GM12872 (cell line): Measurements from ENCODE around the gene ZGRF1.

ENCODE experiments used
- TF ChIP-seq, protein P1 (sequence below): IDR thresholded peaks from 3 replicates; pipeline ENCODE4 v1.5.1; 2011; ENCODE audit warnings: low read depth, mild to moderate bottlenecking, low read length, moderate library complexity; ENCODE audit not compliant: insufficient read depth

ZGRF1 gene

DNA sequence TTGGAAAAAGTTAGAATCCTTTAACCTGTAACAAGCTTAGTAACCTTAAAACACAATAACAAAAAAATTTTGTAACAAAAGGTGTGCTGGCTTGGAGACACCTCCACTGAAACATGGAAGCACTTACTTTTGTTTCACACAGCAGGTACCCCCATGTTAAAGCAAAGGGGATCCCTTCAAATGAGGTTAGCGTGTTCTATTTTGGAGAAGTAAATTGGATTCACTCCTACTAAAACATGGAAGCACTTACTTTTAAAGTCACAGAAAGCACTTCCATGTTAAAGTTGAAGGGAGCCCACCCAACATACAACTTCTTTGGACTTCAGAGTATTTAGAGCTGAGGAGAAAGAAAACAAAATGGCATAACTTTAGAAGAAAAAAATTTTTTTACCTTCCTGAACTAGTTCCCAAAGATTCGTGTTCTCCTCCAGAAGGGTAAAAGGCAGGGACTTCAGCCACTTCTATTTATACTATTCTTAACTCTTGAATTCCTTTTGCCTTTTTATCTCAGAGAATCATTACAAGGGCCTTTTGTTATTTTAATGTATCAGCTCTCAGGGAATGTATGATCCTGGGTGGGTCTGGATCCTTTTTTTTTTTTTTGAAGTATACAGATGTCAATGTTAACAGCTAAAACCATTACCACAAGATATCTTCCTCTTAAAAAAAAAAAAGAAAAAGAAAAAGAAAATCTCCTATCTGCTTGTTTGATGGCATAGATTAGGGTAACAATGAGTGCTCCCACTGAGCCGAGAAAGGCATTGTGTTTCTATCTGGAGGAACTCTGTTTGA lies 11.8 kb upstream of the ZGRF1 start:
- TF ChIP-seq, protein P1, sequence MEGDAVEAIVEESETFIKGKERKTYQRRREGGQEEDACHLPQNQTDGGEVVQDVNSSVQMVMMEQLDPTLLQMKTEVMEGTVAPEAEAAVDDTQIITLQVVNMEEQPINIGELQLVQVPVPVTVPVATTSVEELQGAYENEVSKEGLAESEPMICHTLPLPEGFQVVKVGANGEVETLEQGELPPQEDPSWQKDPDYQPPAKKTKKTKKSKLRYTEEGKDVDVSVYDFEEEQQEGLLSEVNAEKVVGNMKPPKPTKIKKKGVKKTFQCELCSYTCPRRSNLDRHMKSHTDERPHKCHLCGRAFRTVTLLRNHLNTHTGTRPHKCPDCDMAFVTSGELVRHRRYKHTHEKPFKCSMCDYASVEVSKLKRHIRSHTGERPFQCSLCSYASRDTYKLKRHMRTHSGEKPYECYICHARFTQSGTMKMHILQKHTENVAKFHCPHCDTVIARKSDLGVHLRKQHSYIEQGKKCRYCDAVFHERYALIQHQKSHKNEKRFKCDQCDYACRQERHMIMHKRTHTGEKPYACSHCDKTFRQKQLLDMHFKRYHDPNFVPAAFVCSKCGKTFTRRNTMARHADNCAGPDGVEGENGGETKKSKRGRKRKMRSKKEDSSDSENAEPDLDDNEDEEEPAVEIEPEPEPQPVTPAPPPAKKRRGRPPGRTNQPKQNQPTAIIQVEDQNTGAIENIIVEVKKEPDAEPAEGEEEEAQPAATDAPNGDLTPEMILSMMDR = no peak

- TF ChIP-seq, protein P1 = no peak
Observed at GRCh38 chr4:112647785-112648184, 11.1 kb upstream of the ZGRF1 start.

DNA sequence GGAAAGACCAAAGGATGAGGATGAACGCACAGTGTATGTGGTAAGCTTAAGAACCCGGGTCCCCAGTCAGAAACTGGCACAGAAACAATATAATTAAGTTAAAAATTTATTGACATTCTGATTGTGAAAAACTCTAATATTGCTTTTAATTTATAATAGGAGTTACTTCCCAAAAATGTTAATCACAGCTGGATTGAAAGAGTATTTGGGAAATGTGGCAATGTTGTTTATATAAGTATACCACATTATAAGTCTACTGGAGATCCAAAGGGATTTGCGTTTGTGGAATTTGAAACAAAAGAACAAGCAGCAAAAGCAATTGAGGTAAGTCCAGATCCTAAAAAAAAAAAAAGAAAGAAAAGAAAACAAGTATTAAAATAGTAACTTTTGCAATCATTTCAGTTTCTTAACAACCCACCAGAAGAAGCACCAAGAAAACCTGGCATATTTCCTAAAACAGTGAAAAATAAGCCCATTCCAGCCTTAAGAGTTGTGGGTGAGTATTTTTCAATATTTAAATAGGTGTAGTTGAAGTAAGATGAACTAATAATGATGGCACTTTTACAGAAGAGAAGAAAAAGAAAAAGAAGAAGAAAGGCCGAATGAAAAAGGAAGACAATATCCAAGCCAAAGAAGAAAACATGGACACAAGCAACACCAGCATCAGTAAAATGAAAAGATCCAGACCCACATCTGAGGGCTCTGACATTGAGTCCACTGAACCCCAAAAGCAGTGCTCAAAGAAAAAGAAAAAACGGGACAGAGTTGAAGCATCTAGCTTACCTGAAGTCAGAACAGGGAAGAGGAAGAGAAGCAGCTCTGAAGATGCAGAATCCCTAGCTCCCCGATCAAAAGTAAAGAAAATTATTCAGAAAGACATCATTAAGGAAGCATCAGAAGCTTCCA lies 10.2 kb upstream of the ZGRF1 start:
- TF ChIP-seq, protein P1 = no peak

- TF ChIP-seq, protein P1 = no peak
Observed at GRCh38 chr4:112645541-112646329, 9.0 kb upstream of the ZGRF1 start.

- TF ChIP-seq, protein P1 = no peak
Observed at GRCh38 chr4:112642526-112642925, 5.8 kb upstream of the ZGRF1 start.

- TF ChIP-seq, protein P1 = no peak
Observed at GRCh38 chr4:112637552-112637866, 800 bp upstream of the ZGRF1 start.
